AG04449 (cell line): ENCODE results near the gene C1orf21.

Source experiments
- CTCF ChIA-PET: fragments of 350-600 bp; formaldehyde crosslinking; extraction: SDS; loops from one replicate; lab custom pipeline; 2021; ENCODE audit warnings: antibody characterized with exemption; lab: Yijun Ruan, JAX
- POLR2A ChIA-PET: fragments of 400-600, 350-600 bp; formaldehyde crosslinking; extraction: SDS; loops from one replicate; lab custom pipeline; 2020; ENCODE audit warnings: antibody characterized with exemption, inconsistent platforms; lab: Yijun Ruan, JAX
- DNase-seq: peaks from one replicate; pipeline ENCODE4 v3.0.0-alpha.2; 2010; ENCODE audit warnings: low read depth, low spot score
- H3K4me3 ChIP-seq: 2 replicates; pipeline ENCODE4 v1.5.1; 2011; ENCODE audit warnings: low read depth, mild to moderate bottlenecking, control low read depth, low read length
- TF ChIP-seq, protein P1 (sequence below): IDR thresholded peaks from one replicate; pipeline ENCODE4 v1.5.1; 2011; ENCODE audit warnings: mild to moderate bottlenecking, moderate library complexity, low read length, control low read depth, inconsistent platforms; ENCODE audit not compliant: insufficient read depth; ENCODE audit errors: missing control alignments

Gene C1orf21

DNA sequence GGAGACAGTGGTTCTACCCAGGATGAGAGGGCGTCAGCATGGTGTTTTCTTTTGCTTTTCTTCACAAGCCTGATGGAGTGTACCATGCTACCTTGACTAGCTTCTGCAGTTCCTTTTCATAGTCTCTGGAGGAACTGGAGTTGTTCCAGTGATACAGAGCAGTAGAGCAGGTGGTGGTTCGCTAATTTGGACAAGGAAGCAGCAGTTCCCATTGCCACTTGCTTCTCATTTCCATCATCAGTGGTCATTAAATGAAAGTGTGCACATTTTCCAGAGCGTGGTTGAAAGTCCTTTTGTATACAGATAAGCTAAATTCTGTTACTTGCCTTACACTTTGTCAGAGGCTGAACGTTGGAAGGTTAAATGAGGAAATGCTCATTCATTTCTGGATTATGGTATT is 182.3 kb downstream of the C1orf21 start:
- ChIA-PET CTCF (interaction anchor here (1.6 kb wide), 1 partner anchor 95 kb away, joined by 4 read pairs; no protein-coding TSS in a partner anchor), POLR2A (no interaction called here)
- H3K4me3 ChIP-seq: no peak overlapping the region
- DNase-seq: no peak
- TF ChIP-seq, protein P1, sequence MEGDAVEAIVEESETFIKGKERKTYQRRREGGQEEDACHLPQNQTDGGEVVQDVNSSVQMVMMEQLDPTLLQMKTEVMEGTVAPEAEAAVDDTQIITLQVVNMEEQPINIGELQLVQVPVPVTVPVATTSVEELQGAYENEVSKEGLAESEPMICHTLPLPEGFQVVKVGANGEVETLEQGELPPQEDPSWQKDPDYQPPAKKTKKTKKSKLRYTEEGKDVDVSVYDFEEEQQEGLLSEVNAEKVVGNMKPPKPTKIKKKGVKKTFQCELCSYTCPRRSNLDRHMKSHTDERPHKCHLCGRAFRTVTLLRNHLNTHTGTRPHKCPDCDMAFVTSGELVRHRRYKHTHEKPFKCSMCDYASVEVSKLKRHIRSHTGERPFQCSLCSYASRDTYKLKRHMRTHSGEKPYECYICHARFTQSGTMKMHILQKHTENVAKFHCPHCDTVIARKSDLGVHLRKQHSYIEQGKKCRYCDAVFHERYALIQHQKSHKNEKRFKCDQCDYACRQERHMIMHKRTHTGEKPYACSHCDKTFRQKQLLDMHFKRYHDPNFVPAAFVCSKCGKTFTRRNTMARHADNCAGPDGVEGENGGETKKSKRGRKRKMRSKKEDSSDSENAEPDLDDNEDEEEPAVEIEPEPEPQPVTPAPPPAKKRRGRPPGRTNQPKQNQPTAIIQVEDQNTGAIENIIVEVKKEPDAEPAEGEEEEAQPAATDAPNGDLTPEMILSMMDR: no peak

DNA sequence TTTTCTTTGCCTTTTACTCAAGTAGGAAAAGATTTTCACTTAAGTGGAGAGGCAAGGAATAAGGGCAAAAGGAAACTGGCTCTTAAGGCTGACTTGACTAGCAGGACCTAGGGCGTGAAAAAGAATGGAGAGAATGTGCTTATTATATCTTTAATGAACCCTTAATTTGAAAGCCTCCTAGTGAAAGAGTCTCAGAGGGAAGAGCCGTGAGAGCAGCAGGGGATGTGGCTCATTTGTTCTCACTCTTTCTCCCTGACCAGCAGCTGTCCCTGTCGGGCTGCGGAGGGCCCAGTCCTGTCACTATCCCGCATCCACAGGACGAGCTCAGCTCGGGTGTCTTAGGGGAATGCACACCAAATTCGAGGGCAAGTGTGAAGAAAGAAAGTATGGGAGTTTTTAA is 187.8 kb downstream of the C1orf21 start:
- TF ChIP-seq, protein P1: no peak
- no peak for DNase-seq
- ChIA-PET CTCF (no interaction called here), POLR2A (no interaction called here)
- no peak overlapping the region for H3K4me3 ChIP-seq

DNA sequence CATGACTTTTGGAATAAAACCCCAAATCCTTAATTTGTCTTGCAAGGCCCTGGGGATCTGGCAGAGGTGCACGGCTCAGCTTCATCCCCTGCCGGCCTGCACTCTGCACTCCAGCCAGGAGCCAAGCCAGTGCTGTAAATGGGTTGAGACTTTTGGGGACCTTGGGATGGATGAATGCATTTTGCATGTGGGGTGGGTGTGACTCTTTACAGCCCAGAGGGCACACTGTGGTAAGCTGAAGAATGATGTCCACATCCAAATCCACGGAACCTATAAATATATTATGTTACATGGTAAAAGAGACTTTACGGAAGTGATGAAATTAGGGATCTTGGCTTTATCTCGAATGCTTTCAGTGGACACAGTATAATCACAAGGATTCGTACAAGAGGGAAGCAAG is 190.0 kb downstream of the C1orf21 start:
- no peak for DNase-seq
- POLR2A ChIA-PET: no interaction called here
- TF ChIP-seq, protein P1: no peak
- CTCF ChIA-PET: interaction anchor here (1.2 kb wide), 1 partner anchor 115 kb away, joined by 3 read pairs; no protein-coding TSS in a partner anchor
- no peak overlapping the region for H3K4me3 ChIP-seq

DNA sequence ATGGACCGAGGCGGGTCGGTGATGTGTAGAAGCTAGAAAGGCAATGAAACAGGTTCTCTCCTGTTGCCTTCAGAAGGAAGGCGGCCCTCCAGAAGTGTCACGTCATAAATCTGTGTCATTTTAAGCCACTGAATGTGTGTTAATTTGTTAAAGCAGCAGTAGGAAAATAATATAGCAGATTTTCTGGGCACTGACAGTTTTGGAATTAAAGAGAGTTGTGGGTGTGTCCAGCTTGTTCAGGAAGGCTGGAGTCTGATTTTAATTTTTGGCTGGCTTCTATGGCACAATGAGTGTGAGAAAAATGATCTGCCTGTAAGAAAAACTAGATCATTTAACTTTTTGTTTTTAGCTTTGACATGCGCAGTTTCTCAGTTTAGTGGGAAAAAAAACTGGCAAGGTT is 190.5 kb downstream of the C1orf21 start:
- ChIA-PET POLR2A (no interaction called here), CTCF (interaction anchor here (1.0 to 1.5 kb wide), 3 partner anchors 14 to 335 kb away, joined by 3 to 5 read pairs (median 5); no protein-coding TSS in a partner anchor)
- H3K4me3 ChIP-seq: no peak overlapping the region
- DNase-seq: no peak
- TF ChIP-seq, protein P1: no peak

DNA sequence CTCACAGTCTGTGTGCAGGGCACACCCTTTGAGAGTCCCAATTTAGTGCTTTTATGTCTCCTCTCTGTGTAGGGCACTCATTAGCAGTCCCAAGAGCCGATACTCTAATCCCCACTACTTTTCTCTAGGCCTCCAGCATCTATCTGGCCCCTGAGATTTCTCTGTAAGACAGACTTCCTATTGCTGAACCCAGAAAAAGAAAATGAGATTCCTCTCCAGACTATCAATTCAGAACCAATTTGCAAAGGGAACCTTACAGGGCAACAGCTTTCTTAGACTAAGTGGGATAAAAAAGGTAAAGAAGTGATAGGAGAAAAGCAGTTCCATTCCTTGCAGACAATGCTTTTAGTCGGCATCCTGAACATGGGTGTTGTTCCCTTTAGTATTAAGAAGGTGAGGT is 195.6 kb downstream of the C1orf21 start:
- no peak overlapping the region for H3K4me3 ChIP-seq
- TF ChIP-seq, protein P1: no peak
- CTCF ChIA-PET: no interaction called here
- POLR2A ChIA-PET: no interaction called here
- no peak for DNase-seq

DNA sequence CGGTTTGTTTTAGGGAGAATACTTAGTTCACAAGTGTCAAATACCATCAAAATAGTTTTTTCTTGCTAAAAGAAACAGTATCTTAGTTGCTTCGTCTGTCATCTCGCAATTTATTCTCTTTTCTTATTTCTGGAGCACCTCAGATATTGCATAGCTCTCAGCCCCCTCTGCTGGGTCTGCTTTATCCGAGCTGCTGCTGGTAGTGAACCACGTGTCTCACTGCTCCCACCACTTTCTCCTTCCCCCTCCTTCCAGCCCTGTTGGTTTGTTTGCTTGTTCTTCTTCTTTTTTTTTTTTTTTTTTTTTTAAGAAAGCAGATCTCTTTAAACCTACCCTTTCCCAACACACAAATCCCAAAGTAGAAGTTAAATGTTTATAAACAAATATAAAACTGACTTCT is 197.0 kb downstream of the C1orf21 start:
- no peak overlapping the region for H3K4me3 ChIP-seq
- TF ChIP-seq, protein P1: no peak
- CTCF ChIA-PET: no interaction called here
- no peak for DNase-seq
- POLR2A ChIA-PET: no interaction called here
